ENCODE data around the gene LRRC75A. TPM values are rescaled to one million over a fixed set of nuclear protein-coding genes. Genes with fewer than 3 reads are reported as not detected.

The LRRC75A gene
- total and polyA plus RNA-seq, 2 experiments from 2014 or later, result 5.3 to 26.2 TPM

DNA sequence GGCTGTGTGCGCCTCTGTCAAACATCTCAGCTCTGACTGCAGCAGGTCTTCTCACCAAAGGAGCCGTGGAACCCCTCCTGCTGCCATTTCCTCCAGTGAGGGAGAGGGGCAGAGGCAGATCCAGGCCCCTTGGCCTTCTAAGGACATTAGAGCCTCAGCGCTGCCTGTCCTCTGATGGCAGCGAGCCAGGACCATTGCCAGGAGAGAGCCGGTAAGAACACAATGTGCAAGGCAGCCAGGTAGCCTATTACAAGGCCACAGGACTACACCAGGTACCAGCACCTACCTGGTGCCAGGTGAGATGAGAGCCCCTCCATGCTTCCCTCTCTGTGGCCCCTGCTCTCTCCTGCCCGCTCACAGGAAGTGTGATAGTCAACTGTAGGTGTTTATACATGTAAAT is 11.0 kb downstream of the LRRC75A start:
- Histone ChIP-seq H3K27me3 (ENCODE audit: insufficient read depth) (no peaks in the 10 kb centered on the region), H3K4me1 (ENCODE audit: insufficient read depth) (peaks cover 30% of the 10 kb centered on the region), H4K20me1 (replicated peaks; ENCODE audit: insufficient read depth) (no peaks in the 10 kb centered on the region), H2AFZ (no peak overlapping the region), H3K79me2 (replicated peaks; ENCODE audit: insufficient read depth) (peaks cover 16% of the 10 kb centered on the region), H3K36me3 (ENCODE audit: insufficient read depth) (no peaks in the 10 kb centered on the region), H3K9me2 (ENCODE audit: insufficient read depth) (no peaks in the 10 kb centered on the region), H3K27ac (ENCODE audit: low read depth) (no peak overlapping the region), H3K4me2 (no peak overlapping the region), H3K4me3 (no peak overlapping the region), H3F3A (replicated peaks; ENCODE audit: low read depth) (peaks cover 9% of the 10 kb centered on the region; the same call in 1 of the 2 replicates)
- DNase-seq (ENCODE audit: low spot score), result no peak
- Mint-ChIP-seq H3K9me3 (no peaks in the 10 kb centered on the region), H3K36me3 (ENCODE audit: low read depth) (no peaks in the 10 kb centered on the region), H3K4me1 (peaks cover 61% of the 10 kb centered on the region), H3K27me3 (ENCODE audit: insufficient read depth, low read depth, poor library complexity) (peaks cover 27% of the 10 kb centered on the region), H3K27ac (no peak overlapping the region), H3K4me3 (no peak overlapping the region)
- no peak for ATAC-seq
- no peak for TF ChIP-seq ZNF331 (CRISPR knock-in tag; IDR thresholded peaks at IDR 0.05; ENCODE audit: low read depth)
- no peak for TF ChIP-seq STAT1 (IDR thresholded peaks at IDR 0.05; ENCODE audit: unreplicated experiment)
- no peak for TF ChIP-seq ZNF462 (CRISPR knock-in tag; IDR thresholded peaks at IDR 0.05)
- TF ChIP-seq NANOG (IDR thresholded peaks at IDR 0.05; ENCODE audit: borderline replicate concordance), result no peak
- TF ChIP-seq CREB1 (CRISPR knock-in tag; IDR thresholded peaks at IDR 0.05; ENCODE audit: low read depth), result no peak
- no peak for TF ChIP-seq POLR2AphosphoS5 (IDR thresholded peaks at IDR 0.05; ENCODE audit: low read depth)
- no peak for TF ChIP-seq ZNF114 (CRISPR knock-in tag; IDR thresholded peaks at IDR 0.05)
- TF ChIP-seq, protein P1, sequence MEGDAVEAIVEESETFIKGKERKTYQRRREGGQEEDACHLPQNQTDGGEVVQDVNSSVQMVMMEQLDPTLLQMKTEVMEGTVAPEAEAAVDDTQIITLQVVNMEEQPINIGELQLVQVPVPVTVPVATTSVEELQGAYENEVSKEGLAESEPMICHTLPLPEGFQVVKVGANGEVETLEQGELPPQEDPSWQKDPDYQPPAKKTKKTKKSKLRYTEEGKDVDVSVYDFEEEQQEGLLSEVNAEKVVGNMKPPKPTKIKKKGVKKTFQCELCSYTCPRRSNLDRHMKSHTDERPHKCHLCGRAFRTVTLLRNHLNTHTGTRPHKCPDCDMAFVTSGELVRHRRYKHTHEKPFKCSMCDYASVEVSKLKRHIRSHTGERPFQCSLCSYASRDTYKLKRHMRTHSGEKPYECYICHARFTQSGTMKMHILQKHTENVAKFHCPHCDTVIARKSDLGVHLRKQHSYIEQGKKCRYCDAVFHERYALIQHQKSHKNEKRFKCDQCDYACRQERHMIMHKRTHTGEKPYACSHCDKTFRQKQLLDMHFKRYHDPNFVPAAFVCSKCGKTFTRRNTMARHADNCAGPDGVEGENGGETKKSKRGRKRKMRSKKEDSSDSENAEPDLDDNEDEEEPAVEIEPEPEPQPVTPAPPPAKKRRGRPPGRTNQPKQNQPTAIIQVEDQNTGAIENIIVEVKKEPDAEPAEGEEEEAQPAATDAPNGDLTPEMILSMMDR (conservative IDR thresholded peaks at IDR 0.05; ENCODE audit: low read depth in 2 of 2), result no peak
- TF ChIP-seq ETS1 (IDR thresholded peaks at IDR 0.05), result no peak
- TF ChIP-seq, protein P2, sequence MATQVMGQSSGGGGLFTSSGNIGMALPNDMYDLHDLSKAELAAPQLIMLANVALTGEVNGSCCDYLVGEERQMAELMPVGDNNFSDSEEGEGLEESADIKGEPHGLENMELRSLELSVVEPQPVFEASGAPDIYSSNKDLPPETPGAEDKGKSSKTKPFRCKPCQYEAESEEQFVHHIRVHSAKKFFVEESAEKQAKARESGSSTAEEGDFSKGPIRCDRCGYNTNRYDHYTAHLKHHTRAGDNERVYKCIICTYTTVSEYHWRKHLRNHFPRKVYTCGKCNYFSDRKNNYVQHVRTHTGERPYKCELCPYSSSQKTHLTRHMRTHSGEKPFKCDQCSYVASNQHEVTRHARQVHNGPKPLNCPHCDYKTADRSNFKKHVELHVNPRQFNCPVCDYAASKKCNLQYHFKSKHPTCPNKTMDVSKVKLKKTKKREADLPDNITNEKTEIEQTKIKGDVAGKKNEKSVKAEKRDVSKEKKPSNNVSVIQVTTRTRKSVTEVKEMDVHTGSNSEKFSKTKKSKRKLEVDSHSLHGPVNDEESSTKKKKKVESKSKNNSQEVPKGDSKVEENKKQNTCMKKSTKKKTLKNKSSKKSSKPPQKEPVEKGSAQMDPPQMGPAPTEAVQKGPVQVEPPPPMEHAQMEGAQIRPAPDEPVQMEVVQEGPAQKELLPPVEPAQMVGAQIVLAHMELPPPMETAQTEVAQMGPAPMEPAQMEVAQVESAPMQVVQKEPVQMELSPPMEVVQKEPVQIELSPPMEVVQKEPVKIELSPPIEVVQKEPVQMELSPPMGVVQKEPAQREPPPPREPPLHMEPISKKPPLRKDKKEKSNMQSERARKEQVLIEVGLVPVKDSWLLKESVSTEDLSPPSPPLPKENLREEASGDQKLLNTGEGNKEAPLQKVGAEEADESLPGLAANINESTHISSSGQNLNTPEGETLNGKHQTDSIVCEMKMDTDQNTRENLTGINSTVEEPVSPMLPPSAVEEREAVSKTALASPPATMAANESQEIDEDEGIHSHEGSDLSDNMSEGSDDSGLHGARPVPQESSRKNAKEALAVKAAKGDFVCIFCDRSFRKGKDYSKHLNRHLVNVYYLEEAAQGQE (IDR thresholded peaks at IDR 0.05; ENCODE audit: unreplicated experiment), result no peak
